Suprapubic skin (tissue), 3 donors: ENCODE measurements around the gene MCRIP2.

Experiments
- CTCF ChIP-seq, 2 donors: fragments of 200-600 bp in 1 of 2; fragments of 450-650 bp in 1 of 2; sonication (generic) in 1 of 2; IDR thresholded peaks; one replicate each; pipeline ENCODE4 v1.5.1; 2016 to 2019; ENCODE audit warnings: antibody characterized with exemption in 2 of 2, mild to moderate bottlenecking in 1 of 2, moderate library complexity in 1 of 2
- POLR2A ChIP-seq, 2 donors: fragments of 450-650 bp; IDR thresholded peaks; one replicate each; pipeline ENCODE4 v1.6.1; 2017; ENCODE audit warnings: antibody characterized with exemption in 2 of 2, mild to moderate bottlenecking in 2 of 2, moderate library complexity in 2 of 2

DNA sequence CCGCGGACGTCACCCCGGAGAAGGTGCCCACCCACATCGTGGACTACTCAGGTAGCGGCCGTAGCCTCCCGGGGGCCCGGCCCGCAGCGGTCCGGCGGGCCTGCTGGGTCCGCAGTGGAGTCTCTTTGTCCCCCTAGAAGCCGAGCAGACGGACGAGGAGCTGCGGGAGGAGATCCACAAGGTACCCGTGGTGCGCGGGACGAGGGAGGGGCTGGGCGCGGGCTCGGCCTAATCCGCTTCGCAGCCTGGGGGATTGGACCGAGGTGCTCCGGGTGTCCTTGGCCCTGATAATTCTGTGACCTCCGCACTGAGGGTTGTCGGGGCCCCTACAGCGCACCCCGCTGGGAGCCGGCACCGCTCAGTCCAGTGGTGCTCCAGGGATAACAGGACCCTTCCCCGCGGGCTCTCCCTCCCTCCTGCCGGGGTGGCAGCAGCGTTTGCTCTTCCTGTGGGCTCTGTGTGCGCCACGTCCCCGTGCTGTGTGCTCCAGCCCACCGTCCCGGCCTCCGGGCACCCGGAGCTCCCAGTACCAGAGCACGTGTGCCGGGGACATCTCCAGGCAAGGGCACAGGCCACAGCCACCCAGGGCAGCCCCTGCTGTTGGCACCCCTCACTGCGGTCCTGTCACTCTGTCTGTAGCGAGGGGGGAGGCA, 27.0 kb downstream of the MCRIP2 start:
- no peak for TF ChIP-seq CTCF (IDR thresholded peaks at IDR 0.05)
- no peak for TF ChIP-seq POLR2A (IDR thresholded peaks at IDR 0.05)
